Activated CD8-positive, alpha-beta memory T cell treated with anti-CD3 and anti-CD28 coated beads for 48 hours (primary cell): Measurements from ENCODE around the gene SUGCT.
"Not testable (repeated sequence)": the region's sequence is repeated elsewhere in the genome, so short reads cannot be mapped to it uniquely, and the experiment has no call there.

Source experiments
- DNase-seq, 3 experiments: peaks; one replicate each; pipeline ENCODE4 v3.0.0-alpha.2; 2020; ENCODE audit warnings: low read depth in 2 of 3, low spot score in 2 of 3

Gene SUGCT

DNA sequence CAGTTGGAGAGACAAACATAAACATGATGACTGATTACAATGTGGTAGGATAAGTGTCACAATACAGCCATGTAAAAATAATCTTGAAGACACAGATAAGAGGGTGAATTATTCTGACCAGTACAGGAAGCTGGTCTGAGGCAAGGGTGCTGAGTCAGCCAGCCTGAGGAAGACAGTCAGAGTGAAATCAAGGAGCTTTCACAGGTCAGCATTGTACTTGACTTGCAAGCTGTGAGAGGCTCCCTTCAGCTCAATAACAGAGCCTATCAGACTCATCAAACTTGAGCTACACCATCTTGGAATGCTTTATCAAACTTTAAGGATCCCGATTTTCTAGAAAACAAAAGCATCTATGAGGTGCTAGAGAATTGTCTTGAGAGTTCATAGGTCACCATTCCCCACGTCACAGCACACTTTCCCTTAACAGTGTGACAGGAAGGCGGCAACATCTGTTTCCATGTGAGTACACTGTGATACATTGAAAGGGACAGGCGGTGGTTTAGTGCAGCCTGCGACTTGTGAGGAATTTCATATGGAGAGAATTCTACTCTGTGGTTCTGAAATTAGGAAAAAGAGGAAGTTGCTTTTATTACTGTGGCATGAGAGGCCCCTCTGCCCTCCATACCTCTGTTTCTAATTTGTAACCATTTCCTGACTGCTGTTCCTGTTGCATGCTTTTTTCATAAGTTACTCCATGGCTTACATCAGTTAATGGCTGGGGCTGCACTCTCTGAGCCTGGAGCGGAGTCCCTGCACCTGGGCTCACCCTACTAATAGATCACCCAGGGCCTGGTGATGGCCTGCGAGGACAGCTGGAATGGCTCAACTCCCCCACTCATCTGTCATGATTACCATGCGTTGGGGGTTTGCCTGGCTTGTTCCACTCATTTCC, 417.1 kb downstream of the SUGCT start:
- no peak for DNase-seq

DNA sequence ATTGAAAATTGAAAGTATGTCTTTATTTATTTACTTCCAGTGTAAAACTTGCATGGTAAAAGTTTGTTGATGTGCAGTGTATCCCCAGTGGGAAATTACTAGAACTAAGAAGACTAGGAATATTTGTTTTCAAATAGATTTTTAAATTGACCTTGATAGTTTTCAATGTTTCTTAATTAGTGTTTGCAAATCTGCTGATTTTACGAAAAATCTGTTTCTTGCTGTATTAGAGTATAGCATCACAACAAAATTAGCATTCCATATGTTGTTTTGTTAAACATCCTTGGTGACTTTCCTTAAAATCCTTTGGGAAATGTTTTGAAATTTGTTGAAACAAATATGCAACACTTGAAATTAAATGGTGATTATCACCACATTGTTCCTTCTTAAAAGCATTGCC, 425.9 kb downstream of the SUGCT start:
- no peak for DNase-seq

DNA sequence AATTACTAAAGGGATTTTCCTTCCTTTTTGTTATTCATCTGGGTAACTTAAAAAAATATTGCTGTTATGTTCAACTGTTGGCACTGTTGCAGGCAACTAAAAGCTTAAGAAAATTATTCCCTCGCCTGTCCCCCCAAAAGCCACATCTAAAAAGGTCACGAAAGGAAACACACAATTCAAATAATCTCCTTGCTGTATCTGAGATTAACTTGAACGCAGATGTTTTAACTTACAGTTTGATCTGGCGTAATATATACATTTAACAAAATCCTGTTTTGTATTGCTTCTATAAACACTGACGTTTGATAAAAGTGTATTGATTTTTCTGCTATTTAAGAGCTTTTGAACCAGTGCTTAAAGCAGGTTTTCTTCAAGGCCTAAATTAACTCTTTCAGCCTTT, 432.1 kb downstream of the SUGCT start:
- no peak for DNase-seq

DNA sequence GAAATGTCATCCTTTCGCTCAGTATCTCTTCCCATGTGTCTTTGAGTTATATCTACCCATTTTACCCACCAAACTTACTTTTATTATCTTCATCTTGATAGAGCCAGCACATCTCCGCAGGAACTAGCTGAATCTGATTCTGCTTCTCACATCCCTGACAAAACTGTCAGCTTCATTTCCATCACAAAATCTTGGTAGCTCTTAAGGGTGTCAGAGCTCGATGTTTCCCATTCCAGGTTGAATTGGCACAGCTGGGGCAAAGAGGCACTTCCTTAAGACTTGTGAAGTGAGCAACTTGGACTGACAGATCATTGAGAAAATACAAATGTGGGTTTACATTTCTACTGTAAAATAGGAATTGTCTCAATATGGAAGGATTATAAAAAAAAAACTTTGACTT, 434.5 kb downstream of the SUGCT start:
- no peak for DNase-seq

DNA sequence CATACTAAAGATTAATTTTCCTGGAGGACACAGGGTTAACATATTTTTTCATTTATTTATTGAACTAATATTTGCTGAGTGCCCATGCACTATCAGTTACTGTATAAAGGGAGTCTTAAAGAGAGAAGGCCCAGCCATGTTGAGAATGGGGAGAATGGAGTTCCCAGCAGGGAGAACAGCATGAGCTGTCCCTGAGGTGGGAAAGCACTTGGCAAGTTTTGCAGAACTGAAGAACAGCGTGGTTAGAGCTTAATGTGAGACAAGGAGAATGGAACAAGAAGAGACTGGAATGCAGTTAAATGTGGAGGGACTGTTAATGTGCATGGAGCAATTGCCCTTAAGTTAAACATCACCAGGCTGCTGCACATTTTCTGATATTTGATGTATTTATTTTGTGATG, 435.4 kb downstream of the SUGCT start:
- DNase-seq, result no peak

DNA sequence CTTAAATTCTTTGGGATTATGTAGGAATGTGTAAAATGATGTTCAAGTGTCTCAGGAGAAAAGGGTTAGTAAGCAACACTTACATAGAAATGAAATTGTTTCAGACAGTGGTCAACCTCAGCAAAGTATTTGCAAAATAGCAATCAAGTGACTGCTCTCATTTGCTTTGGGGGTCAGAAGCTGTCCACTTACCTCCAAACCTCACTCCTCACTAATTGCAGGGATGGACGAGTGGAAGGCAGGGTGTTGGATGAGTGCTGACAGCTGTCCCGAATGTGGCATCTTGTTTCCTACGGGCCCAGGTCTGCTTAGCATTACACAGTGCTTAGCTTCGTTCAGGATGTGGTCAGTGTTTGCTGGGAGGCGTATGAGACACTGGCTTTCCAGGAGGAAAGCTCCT, 437.0 kb downstream of the SUGCT start:
- DNase-seq, result no peak

DNA sequence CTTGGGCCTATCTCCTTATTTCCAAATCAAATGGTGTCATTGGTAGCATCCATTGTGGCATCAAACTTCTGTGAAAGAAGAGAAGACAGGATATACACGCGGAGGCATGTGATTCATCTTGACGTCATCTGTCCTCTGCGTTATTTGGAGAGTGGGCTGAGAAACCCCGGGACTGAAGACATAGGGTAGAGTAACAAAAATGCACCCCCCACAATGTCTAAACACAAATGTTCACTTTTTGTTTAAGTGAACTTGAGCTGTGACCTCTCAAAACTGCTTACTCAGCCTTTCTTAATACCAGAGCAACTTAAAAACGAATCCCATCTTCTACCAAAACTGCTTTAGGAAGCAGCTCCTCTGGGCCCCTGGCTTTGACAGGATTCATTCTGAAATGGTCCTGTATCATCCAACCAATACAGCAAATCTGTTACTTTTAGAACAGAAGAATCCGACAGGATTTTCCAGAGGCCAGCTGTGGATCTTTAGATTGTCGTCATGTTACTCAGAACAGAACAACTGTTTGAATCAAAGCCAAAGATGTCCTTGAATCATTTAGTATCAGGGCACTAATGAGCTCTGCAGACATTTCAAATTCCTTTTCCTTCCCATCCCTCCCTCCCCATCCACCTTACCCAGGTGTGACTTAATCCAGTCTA, 438.1 kb downstream of the SUGCT start:
- no peak for DNase-seq

DNA sequence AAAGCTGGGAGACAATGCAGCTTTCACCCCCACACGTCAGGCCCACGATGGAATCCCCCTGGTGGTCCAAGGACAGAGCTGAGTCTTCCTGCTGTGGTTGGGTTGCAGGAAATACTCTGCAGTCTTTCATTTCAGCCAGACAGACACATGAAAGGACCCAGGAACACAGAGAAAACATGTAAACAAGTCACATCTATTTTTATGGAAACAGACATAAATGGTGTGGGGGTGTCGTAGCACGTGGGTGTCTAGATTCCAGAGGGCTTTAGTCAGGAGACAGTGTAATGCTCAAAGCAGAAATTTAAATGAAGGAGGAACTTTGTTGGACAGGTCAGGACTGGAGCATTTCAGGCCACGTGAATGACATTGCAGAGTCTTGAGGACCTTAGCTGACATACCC, 444.6 kb downstream of the SUGCT start:
- DNase-seq, result no peak

DNA sequence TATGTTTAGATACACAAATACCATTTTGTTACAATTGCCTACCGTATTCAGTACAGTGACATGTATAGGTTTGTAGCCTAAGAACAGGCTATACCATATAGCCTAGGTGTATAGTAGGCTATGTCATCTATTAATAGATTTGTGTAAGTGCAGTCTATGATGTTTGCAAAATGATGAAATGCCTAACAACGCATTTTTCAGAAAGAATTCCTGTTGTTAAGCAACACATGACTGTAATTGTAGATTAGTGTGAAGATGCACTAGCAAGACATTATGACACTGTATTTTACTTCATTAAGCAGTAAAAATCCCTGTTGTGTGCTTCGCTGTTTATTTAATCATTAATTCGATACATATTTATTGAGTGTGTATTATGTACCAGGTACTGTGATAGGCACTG, 446.0 kb downstream of the SUGCT start:
- no peak for DNase-seq

DNA sequence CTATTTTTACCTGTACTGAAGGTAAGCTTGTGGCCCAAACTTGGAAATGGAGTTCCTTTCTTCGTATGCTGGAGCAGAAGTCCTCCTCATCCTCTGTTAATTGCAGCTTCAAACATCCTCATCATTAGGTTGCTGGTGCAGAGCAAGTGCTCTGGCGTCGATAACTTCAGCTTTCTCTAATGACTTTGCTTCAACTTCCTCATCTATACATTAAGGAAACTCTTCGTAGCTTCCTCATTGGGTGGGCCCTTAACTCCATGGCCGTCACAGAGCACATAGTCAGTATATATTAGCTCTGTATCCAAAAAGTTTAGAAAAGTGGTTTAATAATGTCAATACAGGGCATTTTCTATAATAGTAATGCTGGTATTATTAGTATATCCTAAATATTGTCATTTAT, 447.7 kb downstream of the SUGCT start:
- no peak for DNase-seq

DNA sequence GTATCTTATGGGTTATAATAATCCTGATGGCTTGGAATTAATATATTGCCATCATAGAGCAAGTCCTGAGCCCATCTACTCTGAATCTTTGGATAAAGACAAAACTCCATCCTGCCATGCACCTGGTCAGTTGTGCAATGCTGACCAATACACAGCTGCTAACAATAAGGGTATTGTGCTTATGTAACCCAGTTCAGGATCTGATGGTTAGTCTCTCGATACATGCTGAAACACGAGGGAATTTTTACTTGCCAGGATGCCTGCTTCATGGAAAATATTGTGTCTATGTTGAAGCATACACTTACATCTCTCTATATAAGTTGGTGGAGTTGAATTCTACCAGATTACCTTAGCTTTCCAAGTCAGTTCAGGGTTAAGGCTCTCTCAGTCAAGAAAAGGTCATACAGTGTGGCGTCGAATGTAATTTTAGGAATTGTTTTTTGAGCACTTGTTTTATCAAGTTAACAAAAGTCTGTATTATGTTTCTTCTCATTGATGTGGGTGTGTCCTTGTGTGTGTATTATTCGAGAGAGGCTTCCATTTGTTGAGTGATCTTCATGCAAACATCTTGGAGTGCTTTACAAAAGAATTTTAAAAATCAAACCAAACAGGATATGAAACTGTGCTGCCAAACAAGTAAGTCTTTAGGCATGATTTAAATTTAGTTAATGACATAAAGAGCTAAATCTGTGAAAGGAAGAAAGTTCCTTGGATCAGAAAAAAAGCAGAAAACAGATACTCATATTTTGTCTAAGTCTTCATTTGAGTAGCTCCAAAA, 449.1 kb downstream of the SUGCT start:
- no peak for DNase-seq

DNA sequence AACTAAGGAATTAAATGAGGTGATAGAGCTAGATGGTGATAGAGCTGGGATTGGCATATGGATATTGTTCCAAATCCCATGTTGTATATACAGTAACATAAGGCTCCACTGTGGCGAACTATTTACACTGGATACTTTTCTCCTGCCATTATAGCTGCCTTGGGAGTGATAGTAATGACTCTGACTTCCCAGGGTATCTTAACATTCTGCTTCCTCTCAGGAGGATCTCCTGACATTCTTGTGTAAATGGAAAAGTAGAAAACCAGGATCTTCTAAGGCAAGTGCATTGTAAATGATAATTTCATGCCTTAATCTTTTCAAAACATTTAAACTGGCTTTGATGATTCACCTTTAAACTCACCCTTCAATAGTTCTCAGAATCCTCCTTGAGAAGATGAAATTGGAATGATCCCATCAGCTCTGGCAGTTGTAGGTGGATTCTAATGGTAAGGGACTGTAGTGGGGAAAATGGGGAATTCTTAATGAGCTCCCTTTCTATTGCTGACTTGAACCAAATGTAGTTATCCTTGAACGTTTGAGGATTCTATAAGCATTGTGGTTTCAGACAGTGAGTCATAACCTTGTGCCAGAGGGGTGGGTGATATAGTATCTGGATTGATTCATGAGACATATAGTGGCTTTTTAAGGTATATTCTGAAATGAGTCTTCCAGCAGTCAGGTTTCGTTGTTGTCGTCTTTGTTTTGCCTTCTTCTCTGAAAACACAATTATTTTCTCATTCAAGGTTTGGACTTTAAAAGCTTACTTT, 450.0 kb downstream of the SUGCT start:
- no peak for DNase-seq

DNA sequence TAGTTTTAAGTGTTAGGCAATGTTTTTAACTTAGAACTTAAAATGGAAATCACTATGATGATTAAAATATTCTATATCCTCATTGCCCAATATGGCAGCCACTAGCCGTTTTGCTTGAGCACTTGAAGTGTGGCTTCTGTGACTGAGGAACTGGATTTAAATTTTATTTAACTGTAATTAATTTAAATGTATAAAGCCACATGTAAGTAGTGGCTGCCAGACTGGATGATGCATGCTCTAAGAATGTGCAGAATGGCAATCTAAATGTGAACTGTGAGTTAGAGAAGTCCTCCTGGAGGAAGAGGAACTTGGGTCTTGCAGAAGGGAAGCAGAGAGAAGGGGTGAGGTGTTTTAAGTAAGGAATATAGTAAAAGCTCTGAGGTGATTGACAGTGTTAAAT, 451.4 kb downstream of the SUGCT start:
- DNase-seq, result no peak

DNA sequence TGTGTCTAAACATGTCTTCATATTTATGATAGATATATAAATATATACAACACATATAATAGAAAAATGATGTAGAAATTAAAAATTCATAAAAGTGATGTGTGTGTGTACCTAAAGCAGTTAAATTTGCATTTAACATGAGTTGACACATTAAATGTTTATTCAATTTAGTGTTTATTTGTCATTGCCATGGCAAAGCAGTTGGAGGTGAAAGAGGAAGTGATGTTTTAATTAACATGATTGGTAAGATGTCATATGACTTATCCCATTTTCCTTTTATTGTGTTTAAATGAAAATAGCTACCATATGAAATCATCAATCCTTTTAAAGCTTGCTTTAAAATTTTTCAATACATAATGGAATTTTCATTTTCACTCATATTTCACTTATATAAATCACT, 452.6 kb downstream of the SUGCT start:
- DNase-seq, result no peak

DNA sequence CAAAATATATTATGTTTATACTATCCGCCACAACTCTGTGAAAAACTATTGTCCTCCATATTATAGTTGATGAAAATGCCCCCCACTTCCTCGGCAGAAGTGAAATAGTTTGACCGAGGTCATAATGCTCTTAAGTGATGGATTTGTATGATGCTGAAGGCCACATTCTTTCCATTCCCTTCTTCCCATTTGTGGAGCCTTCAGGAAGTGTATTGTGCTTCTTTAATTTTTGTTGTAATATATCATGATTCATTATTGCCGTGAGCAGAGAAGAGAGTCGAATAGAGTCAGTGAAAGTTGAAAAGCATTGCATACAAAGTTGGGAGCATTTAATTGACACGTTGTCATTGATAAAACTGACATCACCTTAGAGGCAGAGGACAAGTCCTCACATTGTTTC, 460.3 kb downstream of the SUGCT start:
- no peak for DNase-seq

DNA sequence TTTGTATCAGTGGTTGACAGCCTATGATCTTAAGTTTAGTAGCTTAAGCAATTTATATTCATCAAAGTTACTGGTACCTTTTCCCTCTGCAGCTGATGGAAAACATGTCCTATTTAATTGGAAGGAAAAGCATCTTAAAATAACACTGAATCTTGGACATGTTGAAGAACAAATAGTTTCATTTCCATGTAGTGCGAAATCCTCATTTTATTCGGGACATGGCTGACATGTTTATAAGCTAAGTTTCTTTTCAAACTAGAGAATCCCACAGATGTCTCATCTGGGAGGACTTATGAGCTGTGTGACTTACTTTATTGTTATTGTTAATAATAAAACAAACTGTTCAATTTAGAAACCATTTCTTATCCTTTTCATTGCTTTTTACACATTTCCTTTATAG, 461.0 kb downstream of the SUGCT start:
- no peak for DNase-seq

DNA sequence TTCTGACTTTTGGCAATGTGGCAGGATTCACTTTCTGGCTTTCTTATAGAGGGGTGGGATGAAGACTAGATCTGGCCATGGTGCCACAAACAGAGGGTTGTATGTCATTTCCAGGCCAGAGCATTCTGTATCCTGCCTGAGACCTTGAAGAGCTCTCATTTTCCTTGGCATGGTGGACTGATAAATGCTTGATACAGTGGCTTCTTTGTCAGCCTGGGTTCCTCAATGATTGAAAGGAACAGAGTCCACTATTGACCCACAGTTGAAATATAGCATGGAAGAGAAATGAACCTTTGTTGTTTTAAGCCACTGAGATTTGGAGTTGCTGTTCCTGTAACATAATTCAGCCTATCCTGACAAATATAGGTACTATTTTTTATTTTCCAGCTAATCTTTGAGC, 462.7 kb downstream of the SUGCT start:
- no peak for DNase-seq

DNA sequence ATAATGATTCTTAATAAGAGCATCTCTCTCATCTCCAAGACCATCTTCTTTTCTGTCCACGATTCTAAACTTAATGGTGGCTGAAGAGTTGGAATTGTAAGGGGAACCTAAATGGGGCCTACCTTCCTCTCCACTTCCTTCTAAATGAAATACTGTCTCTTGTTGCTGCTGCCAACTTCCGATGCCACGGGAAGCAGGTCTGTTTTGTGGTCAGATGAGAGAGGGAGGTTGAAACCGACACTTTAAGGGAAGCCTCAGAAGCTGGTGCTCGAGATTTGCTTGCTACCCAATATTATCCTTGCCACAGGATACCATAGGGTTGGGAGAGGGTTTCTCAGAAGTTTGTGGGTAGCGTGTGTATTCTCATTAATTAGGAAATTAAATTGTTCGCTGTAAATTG, 464.1 kb downstream of the SUGCT start:
- no peak for DNase-seq

DNA sequence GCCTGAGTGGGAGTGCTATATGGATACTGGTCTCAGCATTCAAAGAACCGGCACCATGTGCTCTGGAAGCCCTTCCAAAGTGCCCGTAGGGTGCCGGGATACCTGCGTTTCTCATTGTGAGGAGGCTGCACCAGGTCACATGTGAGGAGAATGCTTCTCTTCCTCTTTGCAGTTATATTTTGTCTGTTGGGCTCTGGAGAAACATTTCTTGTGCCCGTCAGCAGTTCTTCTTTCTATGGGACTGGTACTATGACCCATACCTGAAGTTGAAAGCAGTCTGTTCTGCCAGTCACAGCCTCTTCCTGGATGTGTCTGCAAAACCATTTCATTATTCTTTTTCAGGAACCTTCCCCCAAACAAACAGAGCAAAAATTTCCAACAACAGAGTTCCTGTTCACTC, 465.0 kb downstream of the SUGCT start:
- no peak for DNase-seq

DNA sequence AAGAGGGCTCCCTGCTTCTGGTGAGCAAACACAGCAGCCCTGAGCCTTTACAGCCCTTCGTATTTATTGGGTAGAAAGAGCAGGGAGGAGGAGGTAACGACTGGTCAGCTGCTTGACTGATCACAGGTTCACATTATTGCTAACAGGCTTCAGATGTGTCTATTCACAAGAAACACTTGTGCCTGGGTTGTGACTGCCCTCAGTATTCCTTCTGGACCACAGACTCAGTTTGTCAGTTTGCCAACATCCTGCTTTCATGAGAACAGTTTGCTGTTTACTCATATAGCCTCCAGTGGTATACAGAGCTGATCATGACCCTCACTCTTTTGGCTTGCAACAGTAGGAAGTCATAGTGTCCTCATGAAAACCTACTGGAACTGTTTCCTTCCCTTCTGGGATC, 467.5 kb downstream of the SUGCT start:
- DNase-seq, result not testable (repeated sequence)
